ENCODE results near the gene FIP1L1.
"Not testable (repeated sequence)": the region's sequence is repeated elsewhere in the genome, so short reads cannot be mapped to it uniquely, and the experiment has no call there.

FIP1L1 gene

GRCh38 chr4:53378171-53378482 is 686 bp downstream of the FIP1L1 start:
- DNase-seq (ENCODE audit: low spot score) = no peak

DNA sequence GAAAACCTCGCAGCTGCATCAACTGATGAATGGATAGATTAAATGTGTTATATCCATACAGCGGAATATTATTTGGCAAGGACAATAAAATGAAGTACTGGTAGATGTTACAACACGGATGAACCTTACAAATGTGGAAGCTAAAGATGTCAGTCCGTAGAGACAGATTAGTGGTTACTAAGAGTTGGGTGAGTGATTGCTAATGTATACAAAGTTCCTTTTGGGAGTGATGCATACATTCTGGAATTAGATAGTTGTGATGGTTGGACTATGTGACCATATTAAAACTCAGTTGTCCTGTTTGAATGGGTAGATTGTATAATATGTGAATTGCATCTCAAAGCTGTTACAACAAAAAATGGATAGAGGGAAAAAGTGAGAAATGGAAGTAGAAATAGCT is 2.8 kb downstream of the FIP1L1 start:
- no peak for DNase-seq (ENCODE audit: low spot score)

- not testable (repeated sequence) for DNase-seq (ENCODE audit: low spot score)
Observed at GRCh38 chr4:53409479-53409878, 32.0 kb downstream of the FIP1L1 start.

DNA sequence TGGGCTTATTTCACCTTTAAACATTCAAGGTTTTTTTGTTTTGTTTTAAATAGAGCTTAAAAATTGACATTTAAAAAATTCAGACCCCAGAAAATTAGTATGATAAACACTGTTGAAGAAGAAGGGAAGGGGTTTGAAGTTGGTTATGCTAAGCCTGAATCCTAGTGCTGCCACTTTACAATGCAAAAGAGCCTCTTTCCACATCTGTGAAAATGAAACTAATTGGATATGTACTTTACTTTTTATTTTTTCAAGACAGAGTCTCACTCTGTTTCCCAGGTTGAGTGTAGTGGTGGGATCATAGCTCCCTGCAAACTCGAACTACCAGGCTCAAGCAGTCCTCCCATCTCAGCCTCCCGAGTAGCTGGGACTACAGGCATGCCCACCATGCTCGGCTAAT is 41.8 kb downstream of the FIP1L1 start:
- no peak for DNase-seq (ENCODE audit: low spot score)

- DNase-seq (ENCODE audit: low spot score) = no peak
Observed at GRCh38 chr4:53421791-53422190, 44.4 kb downstream of the FIP1L1 start.

GRCh38 chr4:53422367-53422766 is 44.9 kb downstream of the FIP1L1 start:
- DNase-seq (ENCODE audit: low spot score) = no peak

- no peak for DNase-seq (ENCODE audit: low spot score)
Observed at GRCh38 chr4:53424280-53424679, 46.8 kb downstream of the FIP1L1 start.

GRCh38 chr4:53427366-53427765 is 49.9 kb downstream of the FIP1L1 start:
- DNase-seq (ENCODE audit: low spot score) = no peak

- no peak for DNase-seq (ENCODE audit: low spot score)
Observed at GRCh38 chr4:53431052-53431451, 53.6 kb downstream of the FIP1L1 start.

- no peak for DNase-seq (ENCODE audit: low spot score)
Observed at GRCh38 chr4:53432528-53433424, 55.3 kb downstream of the FIP1L1 start.

GRCh38 chr4:53436251-53436650 is 58.8 kb downstream of the FIP1L1 start:
- no peak for DNase-seq (ENCODE audit: low spot score)

DNA sequence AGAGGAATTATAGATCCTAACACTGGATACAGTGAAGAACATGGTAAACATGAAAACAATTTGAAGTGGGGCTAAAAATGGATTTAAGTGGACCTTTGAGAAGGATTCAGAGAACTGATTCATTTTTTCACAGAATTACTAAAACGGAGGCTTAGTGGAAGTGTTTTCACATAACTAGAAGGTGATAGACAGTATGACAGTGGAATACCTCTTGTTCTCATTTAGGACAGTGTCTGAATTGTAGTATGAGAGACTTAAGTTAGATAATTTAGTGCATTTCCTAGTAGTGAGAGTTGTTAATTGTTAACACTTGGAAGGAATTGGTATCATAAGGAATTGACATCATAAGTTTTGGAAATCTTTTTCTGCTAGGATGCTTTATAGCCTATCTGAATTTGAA is 64.1 kb downstream of the FIP1L1 start:
- DNase-seq (ENCODE audit: low spot score) = no peak

DNA sequence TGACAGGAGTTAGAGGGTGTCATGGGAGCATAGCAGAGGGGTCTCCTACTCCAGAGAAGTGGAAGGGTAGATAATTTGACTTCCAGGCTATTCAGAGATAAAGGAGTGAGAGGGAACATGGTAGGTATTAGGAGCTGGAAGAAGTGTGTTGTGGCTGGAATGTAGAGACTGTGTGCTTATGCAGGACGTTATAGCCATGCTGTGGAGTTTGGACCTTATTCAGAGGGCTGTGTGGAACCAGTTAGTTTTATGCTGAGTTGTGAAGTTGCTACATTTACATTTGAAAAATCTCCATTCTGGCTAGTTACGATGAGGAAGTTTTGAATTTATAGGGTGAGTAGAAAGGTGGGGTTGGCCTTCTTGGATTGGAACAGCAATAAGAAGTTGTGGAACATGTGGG is 67.5 kb downstream of the FIP1L1 start:
- DNase-seq (ENCODE audit: low spot score) = no peak

GRCh38 chr4:53450773-53451172 is 73.3 kb downstream of the FIP1L1 start:
- no peak for DNase-seq (ENCODE audit: low spot score)

DNA sequence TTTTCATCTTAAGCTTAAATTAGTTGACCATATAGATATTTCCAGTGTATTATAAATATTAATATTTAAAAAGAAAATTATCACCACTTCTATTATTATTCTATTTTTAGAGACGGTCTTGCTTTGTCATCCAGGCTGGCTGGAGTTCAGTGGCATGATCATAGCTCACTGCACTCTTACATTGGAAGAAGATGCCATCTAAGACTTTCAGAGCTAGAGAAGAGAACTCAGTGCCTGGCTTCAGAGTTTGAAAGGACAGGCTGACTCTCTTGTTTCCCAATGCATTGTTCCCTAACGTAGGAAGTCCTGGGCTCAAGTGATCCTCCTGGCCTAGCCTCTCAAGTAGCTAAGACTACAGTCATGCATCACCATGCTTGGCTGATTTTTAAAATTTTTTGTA is 75.9 kb downstream of the FIP1L1 start:
- DNase-seq (ENCODE audit: low spot score) = no peak

GRCh38 chr4:53455766-53456165 is 78.3 kb downstream of the FIP1L1 start:
- DNase-seq (ENCODE audit: low spot score) = no peak

DNA sequence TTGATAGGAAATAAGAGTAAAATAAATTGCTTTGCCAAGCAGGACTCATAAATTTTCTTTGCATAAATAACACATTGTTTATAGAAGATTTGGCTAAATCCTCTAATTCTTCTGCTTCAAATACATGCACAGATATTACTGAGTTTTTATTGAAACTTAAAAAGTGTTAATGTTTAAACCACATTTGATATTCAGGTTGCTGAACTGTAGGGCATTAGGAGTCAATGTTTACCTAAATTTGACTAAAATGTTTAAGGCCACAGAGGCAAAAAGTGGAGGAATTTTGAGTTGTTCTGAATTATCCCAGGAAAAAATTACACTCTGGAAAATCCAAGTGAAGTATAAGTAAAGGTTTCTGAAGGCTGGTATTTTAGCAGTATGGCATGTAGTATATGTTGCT is 78.7 kb downstream of the FIP1L1 start:
- DNase-seq (ENCODE audit: low spot score) = no peak

GRCh38 chr4:53459548-53459947 is 82.1 kb downstream of the FIP1L1 start:
- DNase-seq (ENCODE audit: low spot score) = peak; percentile 20

GRCh38 chr4:53461244-53461643 is 83.8 kb downstream of the FIP1L1 start:
- no peak for DNase-seq (ENCODE audit: low spot score)

GRCh38 chr4:53463340-53463739 is 85.9 kb downstream of the FIP1L1 start:
- no peak for DNase-seq (ENCODE audit: low spot score)

GRCh38 chr4:53465281-53465680 is 87.8 kb downstream of the FIP1L1 start:
- no peak for DNase-seq (ENCODE audit: low spot score)

- DNase-seq (ENCODE audit: low spot score) = no peak
Observed at GRCh38 chr4:53465891-53466290, 88.5 kb downstream of the FIP1L1 start.

- not testable (repeated sequence) for DNase-seq (ENCODE audit: low spot score)
Observed at GRCh38 chr4:53466576-53466975, 89.1 kb downstream of the FIP1L1 start.
